OCI-LY1 (cell line): ENCODE results near the gene EML6.

Experiments used
- H2AFZ ChIP-seq: fragments of 200-600 bp; sonication (generic), shearing (Covaris generic); 2 replicates; pipeline ENCODE4 v1.6.0; 2014; ENCODE audit warnings: antibody characterized with exemption, mild to moderate bottlenecking, low read length
- H3F3A ChIP-seq: fragments of 200-600 bp; sonication (generic), shearing (Covaris generic); 2 replicates; pipeline ENCODE4 v1.6.0; 2014; ENCODE audit warnings: mild to moderate bottlenecking, antibody characterized with exemption, low read length, moderate library complexity; ENCODE audit not compliant: insufficient read depth
- H3K27ac ChIP-seq: fragments of 200-600 bp; sonication (generic); 2 replicates; pipeline ENCODE4 v1.5.1; 2014; ENCODE audit warnings: low read length, mixed run types, mild to moderate bottlenecking, low read depth; ENCODE audit not compliant: poor library complexity, severe bottlenecking
- H3K27me3 ChIP-seq: fragments of 200-600 bp; sonication (generic); 2 replicates; pipeline ENCODE4 v1.6.0; 2014; ENCODE audit warnings: antibody characterized with exemption, mild to moderate bottlenecking, low read length, moderate library complexity; ENCODE audit not compliant: insufficient read depth
- H3K36me3 ChIP-seq: fragments of 200-600 bp; sonication (generic); 2 replicates; pipeline ENCODE4 v1.6.1; 2014; ENCODE audit warnings: mild to moderate bottlenecking, antibody characterized with exemption, low read length, moderate library complexity, mixed read lengths; ENCODE audit not compliant: insufficient read depth
- H3K4me1 ChIP-seq: fragments of 200-600 bp; sonication (generic); 2 replicates; pipeline ENCODE4 v1.5.1; 2014; ENCODE audit warnings: mild to moderate bottlenecking, low read length, moderate library complexity; ENCODE audit not compliant: insufficient read depth, severe bottlenecking
- H3K4me2 ChIP-seq: fragments of 200-600 bp; sonication (generic), shearing (Covaris generic); 2 replicates; pipeline ENCODE4 v1.6.1; 2014; ENCODE audit warnings: low read length
- H3K4me3 ChIP-seq: fragments of 200-600 bp; sonication (generic); 2 replicates; pipeline ENCODE4 v1.5.1; 2014; ENCODE audit warnings: low read length, low read depth, mild to moderate bottlenecking, mixed read lengths; ENCODE audit not compliant: poor library complexity, severe bottlenecking
- H3K79me2 ChIP-seq: fragments of 200-600 bp; shearing (Covaris generic); 2 replicates; pipeline ENCODE4 v1.6.1; 2016; ENCODE audit warnings: mixed run types, low read length, mixed read lengths; ENCODE audit not compliant: insufficient read depth
- H3K9ac ChIP-seq: fragments of 200-600 bp; sonication (generic), shearing (Covaris generic); 2 replicates; pipeline ENCODE4 v1.6.1; 2014; ENCODE audit warnings: mild to moderate bottlenecking, low read length, mixed read lengths
- H3K9me2 ChIP-seq: fragments of 200-600 bp; sonication (generic), shearing (Covaris generic); 2 replicates; pipeline ENCODE4 v1.6.1; 2014; ENCODE audit warnings: low read depth, mild to moderate bottlenecking, low read length, mixed read lengths
- H3K9me3 ChIP-seq: fragments of 200-600 bp; shearing (Covaris generic); 2 replicates; pipeline ENCODE4 v1.6.1; 2014; ENCODE audit warnings: low read length, mixed read lengths
- H4K20me1 ChIP-seq: fragments of 200-600 bp; sonication (generic), shearing (Covaris generic); 2 replicates; pipeline ENCODE4 v1.6.0; 2016; ENCODE audit warnings: mild to moderate bottlenecking, low read length; ENCODE audit not compliant: insufficient read depth
- CTCF ChIP-seq: fragments of 200-600 bp; sonication (generic), shearing (Covaris generic); IDR thresholded peaks from 2 replicates; pipeline ENCODE4 v1.5.1; 2017; ENCODE audit warnings: mild to moderate bottlenecking, antibody characterized with exemption, low read length, moderate library complexity, mixed read lengths
- EZH2 ChIP-seq: fragments of 200-600 bp; sonication (generic), shearing (Covaris generic); IDR thresholded peaks from 2 replicates; pipeline ENCODE4 v1.8.0; 2017; ENCODE audit warnings: borderline replicate concordance, mixed run types, mild to moderate bottlenecking, antibody characterized with exemption, low read length, moderate library complexity, mixed read lengths

EML6 gene

GRCh38 chr2:54772531-54772930 lies 49.1 kb downstream of the EML6 start:
- TF ChIP-seq CTCF, result no peak
- TF ChIP-seq EZH2, result no peak
- no peak overlapping the region for H3K4me2 ChIP-seq
- H3K4me3 ChIP-seq, result no peak overlapping the region
- H3K27ac ChIP-seq, result no peak overlapping the region
- no peaks in the 10 kb centered on the region for H3K9me2 ChIP-seq
- H3F3A ChIP-seq, result no peaks in the 10 kb centered on the region
- H3K4me1 ChIP-seq, result peaks cover 19% of the 10 kb centered on the region
- no peaks in the 10 kb centered on the region for H4K20me1 ChIP-seq
- H3K27me3 ChIP-seq, result no peaks in the 10 kb centered on the region
- H3K36me3 ChIP-seq, result peaks cover 22% of the 10 kb centered on the region
- H2AFZ ChIP-seq, result no peak overlapping the region
- H3K9me3 ChIP-seq, result peaks cover 11% of the 10 kb centered on the region
- H3K79me2 ChIP-seq, result no peaks in the 10 kb centered on the region
- no peak overlapping the region for H3K9ac ChIP-seq

GRCh38 chr2:54773233-54773632 lies 49.8 kb downstream of the EML6 start:
- TF ChIP-seq EZH2, result no peak
- TF ChIP-seq CTCF, result no peak
- no peak overlapping the region for H3K9ac ChIP-seq
- H3K9me2 ChIP-seq, result no peaks in the 10 kb centered on the region
- no peaks in the 10 kb centered on the region for H3K27me3 ChIP-seq
- H3K36me3 ChIP-seq, result peaks cover 22% of the 10 kb centered on the region
- no peaks in the 10 kb centered on the region for H3F3A ChIP-seq
- H4K20me1 ChIP-seq, result no peaks in the 10 kb centered on the region
- H3K4me1 ChIP-seq, result peaks cover 12% of the 10 kb centered on the region
- no peak overlapping the region for H3K4me3 ChIP-seq
- no peak overlapping the region for H2AFZ ChIP-seq
- H3K4me2 ChIP-seq, result no peak overlapping the region
- no peaks in the 10 kb centered on the region for H3K79me2 ChIP-seq
- peaks cover 11% of the 10 kb centered on the region for H3K9me3 ChIP-seq
- H3K27ac ChIP-seq, result no peak overlapping the region

GRCh38 chr2:54773838-54774237 lies 50.4 kb downstream of the EML6 start:
- no peak overlapping the region for H3K4me2 ChIP-seq
- H3K27ac ChIP-seq, result no peak overlapping the region
- H3K9me3 ChIP-seq, result peaks cover 11% of the 10 kb centered on the region
- no peaks in the 10 kb centered on the region for H3K27me3 ChIP-seq
- peaks cover 7% of the 10 kb centered on the region for H3K4me1 ChIP-seq
- H3K36me3 ChIP-seq, result peaks cover 22% of the 10 kb centered on the region
- TF ChIP-seq CTCF (no peak), EZH2 (no peak)
- H3K9me2 ChIP-seq, result no peaks in the 10 kb centered on the region
- no peaks in the 10 kb centered on the region for H3K79me2 ChIP-seq
- H2AFZ ChIP-seq, result no peak overlapping the region
- H3F3A ChIP-seq, result no peaks in the 10 kb centered on the region
- H4K20me1 ChIP-seq, result no peaks in the 10 kb centered on the region
- no peak overlapping the region for H3K9ac ChIP-seq
- H3K4me3 ChIP-seq, result no peak overlapping the region
